ENCODE data around the gene CLEC18A. TPM values are rescaled to one million over a fixed set of nuclear protein-coding genes. Genes with fewer than 3 reads are reported as not detected.

Gene CLEC18A
- total RNA-seq, 1 donor from 2014 or later: 5.9 TPM

DNA sequence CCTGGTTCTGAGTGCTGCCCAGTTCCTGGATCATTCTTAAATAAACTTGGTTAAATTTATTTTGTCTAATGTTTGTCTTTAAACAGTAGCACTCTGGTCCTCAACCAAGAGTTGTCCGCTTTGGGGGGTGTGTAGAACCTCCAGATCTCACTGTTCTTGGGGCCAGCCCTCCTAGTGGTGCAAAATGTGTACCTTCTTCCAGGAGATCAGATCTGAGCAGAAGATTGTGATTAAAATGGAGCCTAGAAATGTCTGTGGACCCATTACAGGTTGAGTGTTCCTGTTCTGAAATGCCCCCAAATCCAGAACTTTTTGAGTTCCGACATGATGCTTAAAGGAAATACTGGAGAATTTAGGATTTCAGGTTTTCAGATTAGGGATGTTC lies 46.0 kb upstream of the CLEC18A start:
- H3K27ac ChIP-seq: no peak overlapping the region
- H3K4me1 ChIP-seq: no peaks in the 10 kb centered on the region
- TF ChIP-seq EZH2 (IDR thresholded peaks at IDR 0.05): no peak
- TF ChIP-seq, protein P1, sequence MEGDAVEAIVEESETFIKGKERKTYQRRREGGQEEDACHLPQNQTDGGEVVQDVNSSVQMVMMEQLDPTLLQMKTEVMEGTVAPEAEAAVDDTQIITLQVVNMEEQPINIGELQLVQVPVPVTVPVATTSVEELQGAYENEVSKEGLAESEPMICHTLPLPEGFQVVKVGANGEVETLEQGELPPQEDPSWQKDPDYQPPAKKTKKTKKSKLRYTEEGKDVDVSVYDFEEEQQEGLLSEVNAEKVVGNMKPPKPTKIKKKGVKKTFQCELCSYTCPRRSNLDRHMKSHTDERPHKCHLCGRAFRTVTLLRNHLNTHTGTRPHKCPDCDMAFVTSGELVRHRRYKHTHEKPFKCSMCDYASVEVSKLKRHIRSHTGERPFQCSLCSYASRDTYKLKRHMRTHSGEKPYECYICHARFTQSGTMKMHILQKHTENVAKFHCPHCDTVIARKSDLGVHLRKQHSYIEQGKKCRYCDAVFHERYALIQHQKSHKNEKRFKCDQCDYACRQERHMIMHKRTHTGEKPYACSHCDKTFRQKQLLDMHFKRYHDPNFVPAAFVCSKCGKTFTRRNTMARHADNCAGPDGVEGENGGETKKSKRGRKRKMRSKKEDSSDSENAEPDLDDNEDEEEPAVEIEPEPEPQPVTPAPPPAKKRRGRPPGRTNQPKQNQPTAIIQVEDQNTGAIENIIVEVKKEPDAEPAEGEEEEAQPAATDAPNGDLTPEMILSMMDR (IDR thresholded peaks at IDR 0.05): no peak
- no peak for TF ChIP-seq EZH2phosphoT487 (IDR thresholded peaks at IDR 0.05)
- DNase-seq (ENCODE audit: low spot score): no peak
- no peak overlapping the region for H3K4me3 Mint-ChIP-seq
- H3K4me3 ChIP-seq: no peak overlapping the region
- H3K9me3 ChIP-seq (ENCODE audit: low read depth): no peaks in the 10 kb centered on the region
- H3K4me1 Mint-ChIP-seq: no peaks in the 10 kb centered on the region
- peaks cover 4% of the 10 kb centered on the region for H3K36me3 Mint-ChIP-seq
- no peaks in the 10 kb centered on the region for H3K27me3 Mint-ChIP-seq (ENCODE audit: insufficient read depth, low read depth)
- H4K20me1 ChIP-seq (ENCODE audit: low read depth): no peaks in the 10 kb centered on the region
- H3K27me3 ChIP-seq: no peaks in the 10 kb centered on the region
- no peak overlapping the region for H3K4me2 ChIP-seq
- no peaks in the 10 kb centered on the region for H3K36me3 ChIP-seq
- no peaks in the 10 kb centered on the region for H3K9me3 Mint-ChIP-seq
- H3F3A ChIP-seq (ENCODE audit: low read depth): no peaks in the 10 kb centered on the region
- no peak overlapping the region for H3K9ac ChIP-seq
- no peak overlapping the region for H2AFZ ChIP-seq (replicated peaks)
- no peak overlapping the region for H3K27ac Mint-ChIP-seq
- H3K79me2 ChIP-seq (ENCODE audit: low read depth): no peaks in the 10 kb centered on the region

DNA sequence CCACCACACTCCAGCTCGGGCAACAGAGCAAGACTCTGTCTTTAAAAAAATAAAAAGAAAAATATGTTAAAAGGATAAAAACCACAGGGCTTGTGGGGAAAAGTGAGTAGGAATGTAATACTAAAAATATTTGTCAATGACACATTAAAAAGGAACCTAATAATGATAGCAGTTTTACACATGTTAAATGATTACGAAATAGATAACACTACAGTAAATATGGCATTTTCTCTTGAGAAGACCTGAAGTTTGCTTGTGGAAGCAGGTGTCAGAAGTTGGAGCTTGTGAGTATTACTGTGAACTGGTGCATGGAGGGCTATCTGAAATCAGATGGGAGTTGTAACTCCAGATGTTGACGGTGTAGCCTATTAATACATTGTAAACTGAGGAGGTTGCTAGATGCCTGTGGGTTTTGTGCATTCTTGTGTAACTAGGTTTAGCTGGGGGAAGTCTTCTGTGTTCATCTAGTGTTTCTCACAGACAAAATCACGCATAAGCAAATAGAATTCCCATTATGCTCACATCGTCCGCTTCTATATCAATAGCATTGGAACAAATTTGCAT lies 44.2 kb upstream of the CLEC18A start:
- Histone ChIP-seq H3K4me2 (no peak overlapping the region), H2AFZ (replicated peaks) (no peak overlapping the region), H3K4me1 (no peaks in the 10 kb centered on the region), H3K9me3 (ENCODE audit: low read depth) (no peaks in the 10 kb centered on the region), H3K9ac (no peak overlapping the region), H4K20me1 (ENCODE audit: low read depth) (no peaks in the 10 kb centered on the region), H3K27ac (no peak overlapping the region), H3F3A (ENCODE audit: low read depth) (no peaks in the 10 kb centered on the region), H3K36me3 (no peaks in the 10 kb centered on the region), H3K79me2 (ENCODE audit: low read depth) (no peaks in the 10 kb centered on the region), H3K4me3 (no peak overlapping the region), H3K27me3 (no peaks in the 10 kb centered on the region)
- DNase-seq (ENCODE audit: low spot score): no peak
- peaks cover 4% of the 10 kb centered on the region for H3K36me3 Mint-ChIP-seq
- no peaks in the 10 kb centered on the region for H3K9me3 Mint-ChIP-seq
- no peak overlapping the region for H3K4me3 Mint-ChIP-seq
- TF ChIP-seq, protein P1 (IDR thresholded peaks at IDR 0.05): no peak
- TF ChIP-seq EZH2 (IDR thresholded peaks at IDR 0.05) (no peak), EZH2phosphoT487 (IDR thresholded peaks at IDR 0.05) (no peak)
- no peak overlapping the region for H3K27ac Mint-ChIP-seq
- no peaks in the 10 kb centered on the region for H3K4me1 Mint-ChIP-seq
- no peaks in the 10 kb centered on the region for H3K27me3 Mint-ChIP-seq (ENCODE audit: insufficient read depth, low read depth)

DNA sequence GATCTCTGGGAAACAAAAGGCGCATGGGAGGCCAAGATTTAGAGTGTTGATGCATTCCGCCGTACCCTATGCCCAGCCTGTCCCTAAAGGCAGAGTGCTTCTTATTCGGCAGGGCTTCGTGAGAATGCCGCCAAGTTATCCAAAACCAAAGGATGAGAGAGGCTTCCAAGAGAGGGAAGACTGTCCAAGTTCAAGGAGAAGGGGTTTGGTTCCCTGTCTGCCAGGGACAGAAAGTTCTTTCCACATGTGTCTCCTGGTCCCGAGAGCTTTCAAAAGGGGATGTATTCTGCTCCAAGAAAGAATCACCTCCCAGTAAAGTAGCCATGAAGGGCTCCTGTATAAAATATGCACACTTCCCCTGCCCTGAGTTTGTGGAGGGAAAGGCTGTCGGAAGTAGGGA lies 42.1 kb upstream of the CLEC18A start:
- Histone ChIP-seq H3K4me1 (no peaks in the 10 kb centered on the region), H3K9ac (no peak overlapping the region), H3K4me3 (no peak overlapping the region), H3K36me3 (no peaks in the 10 kb centered on the region), H3K9me3 (ENCODE audit: low read depth) (no peaks in the 10 kb centered on the region), H3F3A (ENCODE audit: low read depth) (no peaks in the 10 kb centered on the region), H3K79me2 (ENCODE audit: low read depth) (no peaks in the 10 kb centered on the region), H2AFZ (replicated peaks) (no peak overlapping the region), H3K27me3 (no peaks in the 10 kb centered on the region), H3K27ac (no peak overlapping the region), H4K20me1 (ENCODE audit: low read depth) (no peaks in the 10 kb centered on the region), H3K4me2 (no peak overlapping the region)
- DNase-seq (ENCODE audit: low spot score): no peak
- H3K9me3 Mint-ChIP-seq: no peaks in the 10 kb centered on the region
- no peak overlapping the region for H3K4me3 Mint-ChIP-seq
- no peaks in the 10 kb centered on the region for H3K4me1 Mint-ChIP-seq
- no peaks in the 10 kb centered on the region for H3K27me3 Mint-ChIP-seq (ENCODE audit: insufficient read depth, low read depth)
- H3K36me3 Mint-ChIP-seq: peaks cover 4% of the 10 kb centered on the region
- TF ChIP-seq, protein P1 (IDR thresholded peaks at IDR 0.05): no peak
- TF ChIP-seq EZH2phosphoT487 (IDR thresholded peaks at IDR 0.05) (no peak), EZH2 (IDR thresholded peaks at IDR 0.05) (no peak)
- no peak overlapping the region for H3K27ac Mint-ChIP-seq

Data from neural progenitor cell (in vitro differentiated cells).